GM12878 (cell line): ENCODE results near the gene ZMYND10. TPM values are rescaled to one million over a fixed set of nuclear protein-coding genes. Genes with fewer than 3 reads are reported as not detected.
A peak's percentile ranks its signal among the peaks of the same experiment; 100 is the strongest.

ENCODE experiments used
- ATAC-seq: fragments of 200-7000 bp; cut with Tn5 transposase; 3 replicates; pipeline ENCODE4 v1.9.1; 2020; ENCODE audit warnings: mild to moderate bottlenecking, moderate library complexity
- BruUV-seq: library from RNA; stranded (reverse); fragments of 400-500 nt; replicated peaks from 2 replicates; lab custom pipeline; 2021; lab: Mats Ljungman, UMichigan
- CTCF ChIA-PET: fragments of 300-600 bp; sonication (Branson Sonifier 250); formaldehyde crosslinking; extraction: SDS; loops from one replicate; lab custom pipeline; 2021; ENCODE audit warnings: inconsistent platforms; lab: Yijun Ruan, JAX
- POLR2A ChIA-PET: fragments of 350-600 bp; formaldehyde crosslinking; extraction: SDS; loops from one replicate; lab custom pipeline; 2021; ENCODE audit warnings: inconsistent platforms; lab: Charles Lee
- RAD21 ChIA-PET: fragments of 300-600 bp; sonication (Branson Sonifier 250); formaldehyde crosslinking; loops from one replicate; lab custom pipeline; 2023; ENCODE audit warnings: antibody characterized with exemption; ENCODE audit not compliant: unreplicated experiment; lab: Charles Lee
- SMC1A ChIA-PET: fragments of 300-600 bp; sonication (Branson Sonifier 250); formaldehyde crosslinking; loops from one replicate; lab custom pipeline; 2023; ENCODE audit not compliant: unreplicated experiment, uncharacterized antibody; lab: Charles Lee
- DNase-seq: peaks from one replicate; pipeline ENCODE4 v3.0.0-alpha.2; 2011; ENCODE audit warnings: low read depth, low spot score
- FAIRE-seq: peaks from 3 replicates; lab custom pipeline; 2011; peaks lifted over from hg19 to GRCh38; lab: Jason Lieb, UNC
- H2AFZ ChIP-seq: 2 replicates; pipeline ENCODE4 v1.6.0; 2011; ENCODE audit warnings: low read depth, low read length, control low read depth; ENCODE audit not compliant: control insufficient read depth
- H3K27ac ChIP-seq: 2 replicates; pipeline ENCODE4 v1.5.1; 2011; ENCODE audit warnings: control low read depth; ENCODE audit not compliant: control insufficient read depth, insufficient read depth
- H3K27me3 ChIP-seq, 2 experiments: replicated peaks in 1 of 2; 2 replicates each; pipeline versions ENCODE4 v1.6.0 to v1.6.1; 2011; ENCODE audit warnings: low read length in 1 of 2; ENCODE audit not compliant: control insufficient read depth in 2 of 2, insufficient read depth in 2 of 2
- H3K36me3 ChIP-seq, 2 experiments: 2 replicates each; pipeline ENCODE4 v1.5.1; 2011; ENCODE audit warnings: low read length in 1 of 2; ENCODE audit not compliant: control insufficient read depth in 2 of 2, insufficient read depth in 2 of 2
- H3K4me1 ChIP-seq: 2 replicates; pipeline ENCODE4 v1.6.1; 2011; ENCODE audit warnings: mild to moderate bottlenecking, low read length, moderate library complexity, mixed read lengths; ENCODE audit not compliant: control insufficient read depth, insufficient read depth
- H3K4me2 ChIP-seq: 2 replicates; pipeline ENCODE4 v1.6.0; 2011; ENCODE audit warnings: control low read depth; ENCODE audit not compliant: control insufficient read depth, insufficient read depth
- H3K4me3 ChIP-seq: fragments of 200-600 bp; sonication (generic); 2 replicates; pipeline ENCODE4 v1.5.1; 2016
- H3K79me2 ChIP-seq: 2 replicates; pipeline ENCODE4 v1.6.0; 2011; ENCODE audit warnings: low read length; ENCODE audit not compliant: control insufficient read depth, insufficient read depth
- H3K9ac ChIP-seq: 2 replicates; pipeline ENCODE4 v1.8.0; 2011; ENCODE audit warnings: low read length, control low read depth, mixed read lengths; ENCODE audit not compliant: control insufficient read depth, insufficient read depth
- H3K9me3 ChIP-seq: replicated peaks from 3 replicates; pipeline ENCODE4 v1.5.1; 2011; ENCODE audit warnings: mild to moderate bottlenecking, low read length; ENCODE audit not compliant: control insufficient read depth, insufficient read depth
- H4K20me1 ChIP-seq: 2 replicates; pipeline ENCODE4 v1.6.0; 2011; ENCODE audit not compliant: control insufficient read depth, insufficient read depth
- BRCA1 ChIP-seq: IDR thresholded peaks from 2 replicates; pipeline ENCODE4 v1.6.1; 2011; ENCODE audit warnings: low read depth, low read length, improper control_type of control experiment
- KLF5 ChIP-seq: fragments of 450-650 bp; IDR thresholded peaks from 2 replicates; pipeline ENCODE4 v1.6.1; 2014; ENCODE audit warnings: mild to moderate bottlenecking; ENCODE audit not compliant: partially characterized antibody
- NBN ChIP-seq: fragments of 450-650 bp; IDR thresholded peaks from 2 replicates; pipeline ENCODE4 v1.6.1; 2016
- NFXL1 ChIP-seq: fragments of 450-650 bp; IDR thresholded peaks from 2 replicates; pipeline ENCODE4 v1.6.1; 2017; ENCODE audit warnings: antibody characterized with exemption, mild to moderate bottlenecking, borderline replicate concordance
- NFYA ChIP-seq: IDR thresholded peaks from 2 replicates; pipeline ENCODE4 v1.6.1; 2011; ENCODE audit warnings: low read depth, mild to moderate bottlenecking, low read length, improper control_type of control experiment, borderline replicate concordance
- PBX3 ChIP-seq: IDR thresholded peaks from 2 replicates; pipeline ENCODE4 v1.6.1; 2011; ENCODE audit warnings: mild to moderate bottlenecking, low read depth, low read length, moderate library complexity; ENCODE audit not compliant: insufficient replicate concordance
- SP1 ChIP-seq: IDR thresholded peaks from one replicate; pipeline ENCODE4 v1.6.1; 2011; ENCODE audit warnings: low read depth, low read length
- TBL1XR1 ChIP-seq: IDR thresholded peaks from 2 replicates; pipeline ENCODE4 v1.6.1; 2012; ENCODE audit warnings: low read depth, low read length, improper control_type of control experiment
- USF1 ChIP-seq: IDR thresholded peaks from 2 replicates; pipeline ENCODE4 v1.6.1; 2011; ENCODE audit warnings: borderline replicate concordance, low read depth, mild to moderate bottlenecking, moderate library complexity, mixed read lengths, low read length; ENCODE audit not compliant: insufficient read depth; ENCODE audit errors: extremely low read length
- WRNIP1 ChIP-seq: IDR thresholded peaks from 2 replicates; pipeline ENCODE4 v1.6.1; 2011; ENCODE audit warnings: low read depth, low read length, improper control_type of control experiment, borderline replicate concordance
- WGBS: methylation state at CpG from one replicate; pipeline ENCODE4 v1.1.6; 2016; ENCODE audit warnings: low lambda C conversion rate; ENCODE audit not compliant: insufficient replicate concordance, insufficient coverage; ENCODE audit errors: missing lambda C conversion rate; 5-methylcytosine and 5-hydroxymethylcytosine counted together
- in situ Hi-C: fragments of 300-500 bp; cut with MboI; formaldehyde crosslinking; loops from 9 replicates; pipeline ENCODE4 v1.14.3; 2018; ENCODE audit warnings: mixed read lengths
- intact Hi-C: fragments of 100-400 bp; cut with micrococcal nuclease; formaldehyde crosslinking; loops from one replicate; pipeline ENCODE4 v1.14.2; 2022; ENCODE audit not compliant: unreplicated experiment
- polyA plus RNA-seq, 11 experiments: library from polyadenylated mRNA; depleted of rRNA in 4 of 11; unstranded in 6 of 11; stranded (reverse) in 5 of 11; fragments of >200 nt; fragmentation: Nextera tagmentation in 4 of 11; fragmentation: Illumina TruSeq in 1 of 11; extraction: Ambion mirVana in 4 of 11; extraction: Trizol in 1 of 11; gene quantifications; 1 replicate in 1 of 11; 2 replicates in 10 of 11; pipeline versions ENCODE4 v1.2.1 to v1.2.3, GENCODE V29; 2011 to 2016; ENCODE audit warnings: inconsistent platforms in 2 of 11, missing spikeins in 2 of 11, low read depth in 1 of 11
- total RNA-seq, 4 experiments: library from RNA; depleted of rRNA in 3 of 4; stranded (reverse); fragments of >200 nt in 3 of 4; fragmentation: Illumina TruSeq in 1 of 4; extraction: Trizol in 1 of 4; gene quantifications; 2 replicates each; pipeline versions ENCODE4 v1.2.1 to v1.2.3, GENCODE V29; 2013 to 2021
- TF ChIP-seq, protein P1 (sequence below): fragments of 450-650 bp; IDR thresholded peaks from 2 replicates; pipeline ENCODE4 v1.6.1; 2017; ENCODE audit warnings: low read depth, mild to moderate bottlenecking, moderate library complexity
- TF ChIP-seq, protein P2 (sequence below): IDR thresholded peaks from 2 replicates; pipeline ENCODE4 v1.6.1; 2011; ENCODE audit warnings: borderline replicate concordance, low read depth, mild to moderate bottlenecking, moderate library complexity, low read length; ENCODE audit not compliant: insufficient read depth, poor library complexity, severe bottlenecking

Gene ZMYND10
- total and polyA plus RNA-seq, 10 of the 15 experiments (the other 5 are each of a cell fraction or from before 2014, with no cell fraction given) = 0.11 to 1.0 (median 0.37) TPM

DNA sequence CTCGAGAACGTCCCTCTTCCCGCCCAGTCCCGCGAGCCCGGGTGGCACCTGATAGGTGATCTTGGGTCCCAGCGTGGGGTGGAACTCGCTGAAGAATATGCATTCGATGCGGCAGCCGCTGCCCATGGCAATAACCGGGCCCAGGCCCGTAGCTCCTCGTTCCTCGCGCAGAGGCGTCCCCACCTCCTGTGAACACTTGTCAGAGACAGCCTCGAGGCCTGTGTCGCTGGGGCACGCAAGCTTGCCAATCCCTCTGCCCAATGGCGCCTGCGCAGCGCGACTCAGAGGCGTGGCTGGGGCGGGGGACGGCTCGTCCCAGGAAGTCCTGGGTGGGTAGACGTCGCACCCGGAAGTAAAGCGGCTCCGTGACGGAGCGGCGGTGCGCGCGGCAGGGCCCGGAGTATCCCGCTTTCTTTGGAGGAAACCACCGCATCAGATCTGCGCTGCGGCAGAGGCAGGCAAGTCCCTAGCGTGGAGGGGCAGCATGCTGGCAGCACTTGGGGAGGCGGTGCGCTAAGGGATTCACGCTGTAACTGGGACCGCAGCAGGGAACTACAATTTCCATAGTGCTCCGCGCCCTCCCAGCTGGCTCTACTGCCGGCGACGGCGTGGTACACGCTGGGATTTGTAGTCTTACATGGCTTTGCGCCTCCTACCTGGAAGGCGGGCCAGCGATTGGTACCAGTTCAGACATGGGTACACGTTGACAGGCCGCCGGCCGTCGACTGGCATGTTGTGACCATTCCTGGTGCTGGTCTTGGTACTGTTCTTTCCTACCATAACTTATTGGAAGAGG is 5.2 kb upstream of the ZMYND10 start, which contains the start of the genes CYB561D2 and NPRL2 (continued):
- no peak for TF ChIP-seq USF1
- peak; percentile 52 for TF ChIP-seq SP1
- no peak for TF ChIP-seq KLF5
- peak; percentile 47 for TF ChIP-seq PBX3
- TF ChIP-seq, protein P1, sequence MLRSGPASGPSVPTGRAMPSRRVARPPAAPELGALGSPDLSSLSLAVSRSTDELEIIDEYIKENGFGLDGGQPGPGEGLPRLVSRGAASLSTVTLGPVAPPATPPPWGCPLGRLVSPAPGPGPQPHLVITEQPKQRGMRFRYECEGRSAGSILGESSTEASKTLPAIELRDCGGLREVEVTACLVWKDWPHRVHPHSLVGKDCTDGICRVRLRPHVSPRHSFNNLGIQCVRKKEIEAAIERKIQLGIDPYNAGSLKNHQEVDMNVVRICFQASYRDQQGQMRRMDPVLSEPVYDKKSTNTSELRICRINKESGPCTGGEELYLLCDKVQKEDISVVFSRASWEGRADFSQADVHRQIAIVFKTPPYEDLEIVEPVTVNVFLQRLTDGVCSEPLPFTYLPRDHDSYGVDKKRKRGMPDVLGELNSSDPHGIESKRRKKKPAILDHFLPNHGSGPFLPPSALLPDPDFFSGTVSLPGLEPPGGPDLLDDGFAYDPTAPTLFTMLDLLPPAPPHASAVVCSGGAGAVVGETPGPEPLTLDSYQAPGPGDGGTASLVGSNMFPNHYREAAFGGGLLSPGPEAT = peak; percentile 42; the same call in 1 of the 2 replicates

- H4K20me1 ChIP-seq = no peaks in the 10 kb centered on the region
- FAIRE-seq = no peak
- H3K9ac ChIP-seq = peak overlapping the region; percentile 73
- no peaks in the 10 kb centered on the region for H3K27me3 ChIP-seq
- peak overlapping the region; percentile 86 for H3K27ac ChIP-seq
- peak overlapping the region; percentile 99 for H3K4me2 ChIP-seq
- H3K4me1 ChIP-seq = peaks cover 26% of the 10 kb centered on the region
- ChIA-PET POLR2A (interaction anchor here (0.7 to 4.3 kb wide), 11 partner anchors 10 to 219 kb away, joined by 3 to 84 read pairs (median 5); partner anchors contain the start of genes C3orf18, HEMK1, HYAL3 and IFRD2), SMC1A (interaction anchor here (0.8 to 1.8 kb wide), 3 partner anchors 9 to 52 kb away, joined by 3 to 8 read pairs (median 4); partner anchors contain the start of gene TMEM115), CTCF (interaction anchor here (0.8 to 5.4 kb wide), 9 partner anchors 12 to 1039 kb away, joined by 3 to 65 read pairs (median 3); partner anchors contain the start of genes CISH and RASSF1), RAD21 (interaction anchor here (0.8 to 2.8 kb wide), 7 partner anchors 9 to 266 kb away, joined by 3 to 16 read pairs (median 5); partner anchors contain the start of genes CISH, HYAL3, MAPKAPK3 and NAA80)
- H3K36me3 ChIP-seq = peaks cover 8 to 13% of the 10 kb centered on the region in 2 experiments; a peak in 2 of 4 replicates
- H3K79me2 ChIP-seq = peaks cover 20% of the 10 kb centered on the region
- intact Hi-C loops (no loop called here), in situ Hi-C loops (loop anchor here (10.0 kb wide), 1 partner anchor 1035 kb away; the partner anchor contains the start of gene MANF)
- no peak for DNase-seq
- 1% methylated on average over 7 of the region's 7 CpGs for WGBS
- H3K4me3 ChIP-seq = peak overlapping the region; percentile 83
- no peaks in the 10 kb centered on the region for H3K9me3 ChIP-seq
- BruUV-seq = TSS peak; percentile 79
- no peak for ATAC-seq
- peak overlapping the region; percentile 99 for H2AFZ ChIP-seq
- TF ChIP-seq NBN = no peak
- no peak for TF ChIP-seq BRCA1
- TF ChIP-seq TBL1XR1 = no peak
- TF ChIP-seq NFXL1 = no peak
- TF ChIP-seq, protein P2, sequence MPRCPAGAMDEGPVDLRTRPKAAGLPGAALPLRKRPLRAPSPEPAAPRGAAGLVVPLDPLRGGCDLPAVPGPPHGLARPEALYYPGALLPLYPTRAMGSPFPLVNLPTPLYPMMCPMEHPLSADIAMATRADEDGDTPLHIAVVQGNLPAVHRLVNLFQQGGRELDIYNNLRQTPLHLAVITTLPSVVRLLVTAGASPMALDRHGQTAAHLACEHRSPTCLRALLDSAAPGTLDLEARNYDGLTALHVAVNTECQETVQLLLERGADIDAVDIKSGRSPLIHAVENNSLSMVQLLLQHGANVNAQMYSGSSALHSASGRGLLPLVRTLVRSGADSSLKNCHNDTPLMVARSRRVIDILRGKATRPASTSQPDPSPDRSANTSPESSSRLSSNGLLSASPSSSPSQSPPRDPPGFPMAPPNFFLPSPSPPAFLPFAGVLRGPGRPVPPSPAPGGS = no peak
- no peak for TF ChIP-seq WRNIP1
- TF ChIP-seq NFYA = no peak
- TF ChIP-seq, protein P1 = no peak
These were observed 4.6 kb upstream of the ZMYND10 start for GRCh38 chr3:50350213-50350526.
